ENCODE results near the gene TNFRSF9. TPM values are rescaled to one million over a fixed set of nuclear protein-coding genes. Genes with fewer than 3 reads are reported as not detected.

The TNFRSF9 gene
- total and polyA plus RNA-seq, 2 donors (not counting 3 experiments of a cell fraction or from before 2014, with no cell fraction given): 0.15 to 0.22 TPM

GRCh38 chr1:7960165-7960564 is 19.5 kb upstream of the TNFRSF9 start:
- ChIA-PET POLR2A (no interaction called here), CTCF (no interaction called here)
- Histone ChIP-seq H3K79me2 (ENCODE audit: control insufficient read depth, insufficient read depth, low read length) (peaks cover 23% of the 10 kb centered on the region), H4K20me1 (replicated peaks; ENCODE audit: control insufficient read depth, extremely low read depth, insufficient read depth, low read length) (no peaks in the 10 kb centered on the region), H3K4me2 (ENCODE audit: insufficient read depth, low read length) (no peak overlapping the region), H3K4me1 (ENCODE audit: control insufficient read depth, extremely low read depth, insufficient read depth, low read length) (peaks cover 14% of the 10 kb centered on the region), H2AFZ (ENCODE audit: low read depth, low read length) (no peak overlapping the region), H3K27ac (ENCODE audit: insufficient read depth, low read depth, low read length) (no peak overlapping the region), H3K4me3 (replicated peaks in 1 of 3; ENCODE audit: insufficient read depth in 1 of 3, low read depth in 1 of 3, low read length in 3 of 3) (no peak overlapping the region), H3K9me1 (replicated peaks; ENCODE audit: control insufficient read depth, extremely low read depth, insufficient read depth, low read length) (no peaks in the 10 kb centered on the region), H3K36me3 (ENCODE audit: control insufficient read depth in 2 of 2, extremely low read depth in 1 of 2, insufficient read depth in 2 of 2, low read length in 2 of 2) (peaks cover 5 to 9% of the 10 kb centered on the region in 2 experiments), H3K9ac (replicated peaks; ENCODE audit: extremely low read depth, insufficient read depth, low read length) (no peak overlapping the region), H3K27me3 (ENCODE audit: control insufficient read depth in 2 of 2, insufficient read depth in 2 of 2, low read length in 2 of 2) (no peaks in the 10 kb centered on the region), H3K9me3 (replicated peaks; ENCODE audit: control insufficient read depth, insufficient read depth, low read length) (no peaks in the 10 kb centered on the region)
- intact Hi-C loops (cut with micrococcal nuclease) (loop anchor here (5.0 kb wide), 1 partner anchor 178 kb away; the partner anchor contains the start of gene PER3), dilution Hi-C loops (cut with MboI; ENCODE audit: extremely low pct_ligation_motif_present, low sequenced_read_pairs) (no loop called here)
- DNase-seq (ENCODE audit: low read depth, low spot score): no peak
- FAIRE-seq: no peak
- BruUV-seq (replicated peaks): no TSS peak
- TF ChIP-seq MAX (IDR thresholded peaks at IDR 0.05; ENCODE audit: insufficient read depth, insufficient read length) (no peak), CTCF (IDR thresholded peaks at IDR 0.05; ENCODE audit: extremely low read depth in 1 of 2, insufficient read depth in 1 of 2, low read depth in 1 of 2, low read length in 2 of 2) (no peak), JUN (IDR thresholded peaks at IDR 0.05; ENCODE audit: borderline replicate concordance, insufficient read depth, insufficient read length, low read depth) (no peak)

GRCh38 chr1:7956218-7957032 is 15.8 kb upstream of the TNFRSF9 start:
- H2AFZ ChIP-seq (ENCODE audit: low read depth, low read length): no peak overlapping the region

More at GRCh38 chr1:7956218-7957032, 15.8 kb upstream of the TNFRSF9 start:
- H3K36me3 ChIP-seq (ENCODE audit: control insufficient read depth in 2 of 2, extremely low read depth in 1 of 2, insufficient read depth in 2 of 2, low read length in 2 of 2): no peaks in the 10 kb centered on the region
- H4K20me1 ChIP-seq (replicated peaks; ENCODE audit: control insufficient read depth, extremely low read depth, insufficient read depth, low read length): no peaks in the 10 kb centered on the region
- CTCF ChIA-PET: no interaction called here
- intact Hi-C loops (cut with micrococcal nuclease) (no loop called here), dilution Hi-C loops (cut with MboI; ENCODE audit: extremely low pct_ligation_motif_present, low sequenced_read_pairs) (no loop called here)
- no peaks in the 10 kb centered on the region for H3K9me1 ChIP-seq (replicated peaks; ENCODE audit: control insufficient read depth, extremely low read depth, insufficient read depth, low read length)
- H3K9me3 ChIP-seq (replicated peaks; ENCODE audit: control insufficient read depth, insufficient read depth, low read length): no peaks in the 10 kb centered on the region
- FAIRE-seq (no peak), DNase-seq (ENCODE audit: low read depth, low spot score) (no peak)
- H3K4me1 ChIP-seq (ENCODE audit: control insufficient read depth, extremely low read depth, insufficient read depth, low read length): peaks cover 15% of the 10 kb centered on the region
- no peak overlapping the region for H3K4me2 ChIP-seq (ENCODE audit: insufficient read depth, low read length)
- H3K9ac ChIP-seq (replicated peaks; ENCODE audit: extremely low read depth, insufficient read depth, low read length): no peak overlapping the region
- H3K27ac ChIP-seq (ENCODE audit: insufficient read depth, low read depth, low read length): no peak overlapping the region
- POLR2A ChIA-PET: no interaction called here
- H3K79me2 ChIP-seq (ENCODE audit: control insufficient read depth, insufficient read depth, low read length): no peaks in the 10 kb centered on the region
- no peaks in the 10 kb centered on the region for H3K27me3 ChIP-seq (ENCODE audit: control insufficient read depth in 2 of 2, insufficient read depth in 2 of 2, low read length in 2 of 2)
- H3K4me3 ChIP-seq (replicated peaks in 1 of 3; ENCODE audit: insufficient read depth in 1 of 3, low read depth in 1 of 3, low read length in 3 of 3): no peak overlapping the region
- no peak for TF ChIP-seq FOS (IDR thresholded peaks at IDR 0.05; ENCODE audit: borderline replicate concordance, insufficient read depth, low read length)
- TF ChIP-seq CTCF (IDR thresholded peaks at IDR 0.05; ENCODE audit: extremely low read depth in 1 of 2, insufficient read depth in 1 of 2, low read depth in 1 of 2, low read length in 2 of 2): no peak
- no peak for TF ChIP-seq MAX (IDR thresholded peaks at IDR 0.05; ENCODE audit: insufficient read depth, insufficient read length)
- TF ChIP-seq MYC (IDR thresholded peaks at IDR 0.05; ENCODE audit: low read depth, low read length): no peak
- no TSS peak for BruUV-seq (replicated peaks)
